ENCODE measurements around the gene DNALI1.
A peak's percentile ranks its signal among the peaks of the same experiment; 100 is the strongest.
"Not testable (repeated sequence)": the region's sequence is repeated elsewhere in the genome, so short reads cannot be mapped to it uniquely, and the experiment has no call there.

The DNALI1 gene

GRCh38 chr1:37556712-37557196, at the start of gene DNALI1:
Gene DNALI1 (plus strand): TSS chr1:37556940. CDS start chr1:37556995, 55 bp downstream.
- peak; percentile 94 for DNase-seq (ENCODE audit: low spot score)

GRCh38 chr1:37509181-37509580, 47.6 kb upstream of the DNALI1 start:
- peak; percentile 29 for DNase-seq (ENCODE audit: low spot score)

- DNase-seq (ENCODE audit: low spot score) = peak; percentile 28
Measured at GRCh38 chr1:37513795-37514349, 42.9 kb upstream of the DNALI1 start.

GRCh38 chr1:37514350-37515184, 42.2 kb upstream of the DNALI1 start, which contains the start of gene MEAF6:
Gene MEAF6 (minus strand): TSS chr1:37514766. CDS start chr1:37514746, 20 bp downstream.
- DNase-seq (ENCODE audit: low spot score) = peak; percentile 99

GRCh38 chr1:37515185-37516034, 41.3 kb upstream of the DNALI1 start:
- no peak for DNase-seq (ENCODE audit: low spot score)

GRCh38 chr1:37517569-37517968, 39.2 kb upstream of the DNALI1 start:
- no peak for DNase-seq (ENCODE audit: low spot score)

GRCh38 chr1:37518241-37518640, 38.5 kb upstream of the DNALI1 start:
- DNase-seq (ENCODE audit: low spot score) = not testable (repeated sequence)

GRCh38 chr1:37518929-37519328, 37.8 kb upstream of the DNALI1 start:
- DNase-seq (ENCODE audit: low spot score) = not testable (repeated sequence)

GRCh38 chr1:37519613-37520012, 37.1 kb upstream of the DNALI1 start:
- no peak for DNase-seq (ENCODE audit: low spot score)

- DNase-seq (ENCODE audit: low spot score) = not testable (repeated sequence)
Measured at GRCh38 chr1:37529888-37530287, 26.9 kb upstream of the DNALI1 start.

GRCh38 chr1:37532418-37533156, 24.2 kb upstream of the DNALI1 start:
- DNase-seq (ENCODE audit: low spot score) = not testable (repeated sequence)

- no peak for DNase-seq (ENCODE audit: low spot score)
Measured at GRCh38 chr1:37533317-37534093, 23.2 kb upstream of the DNALI1 start.

GRCh38 chr1:37537378-37537777, 19.4 kb upstream of the DNALI1 start:
- no peak for DNase-seq (ENCODE audit: low spot score)

- not testable (repeated sequence) for DNase-seq (ENCODE audit: low spot score)
Measured at GRCh38 chr1:37539154-37539553, 17.6 kb upstream of the DNALI1 start.

- no peak for DNase-seq (ENCODE audit: low spot score)
Measured at GRCh38 chr1:37540036-37540785, 16.5 kb upstream of the DNALI1 start.

- no peak for DNase-seq (ENCODE audit: low spot score)
Measured at GRCh38 chr1:37544530-37544929, 12.2 kb upstream of the DNALI1 start.

GRCh38 chr1:37545019-37545418, 11.7 kb upstream of the DNALI1 start:
- no peak for DNase-seq (ENCODE audit: low spot score)

GRCh38 chr1:37549341-37549740, 7.4 kb upstream of the DNALI1 start:
- DNase-seq (ENCODE audit: low spot score) = no peak

GRCh38 chr1:37553598-37553926, 3.2 kb upstream of the DNALI1 start:
- DNase-seq (ENCODE audit: low spot score) = no peak

All from AG20443 (cell line).